HG03432 (cell line): ENCODE measurements around the gene NUP50.

Source experiments
- ATAC-seq: cut with Tn5 transposase; IDR thresholded peaks from one replicate; pipeline ENCODE4 v1.9.1; 2021; ENCODE audit warnings: mild to moderate bottlenecking, moderate library complexity; ENCODE audit not compliant: unreplicated experiment

NUP50 gene

DNA sequence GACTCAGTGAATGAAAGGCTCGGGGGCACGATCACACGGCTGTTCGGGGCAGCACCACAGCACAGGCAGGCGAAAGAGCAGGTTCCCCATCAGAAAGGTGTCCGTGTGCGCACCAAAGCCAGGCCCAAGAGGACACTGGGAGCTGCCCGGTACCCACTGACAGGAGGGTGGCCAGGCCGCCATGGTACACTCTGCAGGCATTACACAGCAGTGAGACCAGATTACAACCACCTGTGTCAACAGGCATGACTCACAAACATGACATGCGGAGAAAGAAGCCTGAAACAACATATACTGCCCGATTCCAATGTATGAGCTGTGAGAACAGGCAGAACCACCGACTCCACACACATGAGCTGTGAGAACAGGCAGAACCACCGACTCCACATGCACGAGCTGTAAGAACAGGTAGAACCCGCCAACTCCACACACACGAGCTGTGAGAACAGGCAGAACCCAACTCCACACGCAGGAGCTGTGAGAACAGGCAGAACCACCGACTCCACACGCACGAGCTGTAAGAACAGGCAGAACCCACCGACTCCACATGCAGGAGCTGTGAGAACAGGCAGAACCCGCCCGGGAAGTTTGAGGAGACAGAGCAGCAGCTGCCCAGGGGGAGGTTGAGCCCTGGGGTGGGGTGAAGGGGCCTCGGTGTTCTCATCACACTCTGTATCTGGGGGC lies 44.4 kb downstream of the NUP50 start:
- no peak for ATAC-seq

DNA sequence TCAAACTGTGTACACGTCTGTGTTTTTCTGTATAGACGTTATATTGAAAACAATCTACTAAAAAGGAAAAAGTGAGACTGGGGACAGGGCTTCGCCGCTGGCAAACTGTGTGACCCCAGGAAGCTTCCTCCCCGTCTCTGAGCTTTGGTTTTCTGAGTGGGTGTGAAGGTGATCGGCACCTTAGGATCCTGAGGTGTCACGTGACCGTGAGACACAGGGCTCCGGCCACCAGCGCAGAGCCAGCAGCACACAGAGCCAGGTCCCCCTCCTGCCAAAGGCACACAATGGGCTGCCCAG lies 44.9 kb downstream of the NUP50 start:
- ATAC-seq, result no peak

DNA sequence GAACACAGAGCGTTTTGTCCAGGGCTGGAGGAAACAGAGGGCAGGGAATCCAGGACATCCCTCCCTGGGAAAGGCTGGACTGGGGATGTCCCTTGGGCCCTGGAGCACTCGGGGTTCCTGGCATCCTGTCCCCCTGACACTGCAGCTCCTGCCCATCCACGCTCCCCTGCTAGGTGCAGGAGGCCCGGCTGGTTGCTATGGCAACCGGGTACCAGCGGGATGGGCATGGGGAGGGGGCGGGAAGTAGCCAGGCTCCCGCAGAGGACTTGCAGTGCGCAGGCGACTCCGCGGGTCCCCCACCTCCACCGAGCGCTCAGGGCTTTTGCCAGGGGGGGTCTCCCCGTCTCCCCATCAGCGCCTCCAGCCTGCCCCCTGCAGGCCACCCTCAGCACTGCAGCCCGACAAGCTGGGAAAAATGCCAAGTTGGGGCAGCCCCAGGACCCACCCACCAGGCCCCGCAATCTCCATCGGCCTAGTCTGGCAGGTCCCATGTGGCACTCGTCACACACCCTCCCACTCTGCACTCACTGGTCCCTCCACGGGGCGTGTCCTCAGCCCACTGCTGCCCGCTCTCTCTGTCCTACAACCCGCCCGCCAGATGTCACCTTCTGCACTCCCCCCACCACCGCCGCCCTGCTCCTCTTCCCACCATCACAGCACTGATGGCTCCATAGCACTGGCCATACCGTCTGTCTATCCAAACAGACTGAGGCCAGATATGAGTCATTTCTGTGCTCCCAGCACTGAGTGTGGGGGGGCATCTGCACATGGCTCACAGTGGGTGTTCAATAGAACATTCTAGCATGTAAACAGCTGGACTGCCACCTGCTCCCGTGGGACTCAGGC lies 45.5 kb downstream of the NUP50 start:
- ATAC-seq, result no peak

DNA sequence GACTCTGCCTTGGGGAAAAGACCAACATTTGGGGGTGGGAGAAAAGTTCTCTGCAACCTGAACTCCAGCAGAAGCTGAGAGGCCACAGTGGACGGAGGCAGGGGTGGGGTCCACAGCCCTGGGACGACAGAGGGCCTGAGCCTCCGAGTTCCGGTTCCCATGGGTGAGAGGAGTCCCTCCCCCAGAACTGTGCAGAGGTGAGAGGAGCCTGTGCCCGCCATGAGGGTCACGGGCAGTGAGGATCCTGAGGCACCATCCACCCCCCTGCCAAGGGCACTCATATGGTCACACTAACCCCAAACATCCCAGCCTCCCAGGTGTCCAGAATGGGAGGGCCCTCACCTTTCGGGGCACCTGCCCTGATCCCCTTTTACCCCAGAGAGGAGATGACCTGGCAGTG lies 46.4 kb downstream of the NUP50 start:
- ATAC-seq, result no peak

DNA sequence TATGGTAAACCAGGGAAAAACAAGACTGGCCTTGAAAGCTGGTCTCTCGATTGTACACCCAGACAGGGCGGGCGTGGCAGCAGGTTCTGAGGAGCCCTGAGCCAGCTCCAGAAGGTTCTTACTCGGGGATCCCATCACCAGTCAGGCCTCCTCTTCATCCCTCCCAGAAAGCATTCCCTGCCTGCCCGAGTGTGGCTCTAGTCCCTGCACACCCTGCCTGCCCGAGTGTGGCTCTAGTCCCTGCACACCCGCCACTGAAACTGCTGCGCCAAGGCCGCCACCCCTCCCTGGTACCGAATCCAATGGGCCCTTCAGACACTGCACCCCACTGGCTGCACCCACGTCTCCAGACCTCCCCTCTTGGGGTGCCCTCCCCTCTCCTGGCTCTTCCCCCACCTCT lies 46.9 kb downstream of the NUP50 start:
- ATAC-seq, result no peak

DNA sequence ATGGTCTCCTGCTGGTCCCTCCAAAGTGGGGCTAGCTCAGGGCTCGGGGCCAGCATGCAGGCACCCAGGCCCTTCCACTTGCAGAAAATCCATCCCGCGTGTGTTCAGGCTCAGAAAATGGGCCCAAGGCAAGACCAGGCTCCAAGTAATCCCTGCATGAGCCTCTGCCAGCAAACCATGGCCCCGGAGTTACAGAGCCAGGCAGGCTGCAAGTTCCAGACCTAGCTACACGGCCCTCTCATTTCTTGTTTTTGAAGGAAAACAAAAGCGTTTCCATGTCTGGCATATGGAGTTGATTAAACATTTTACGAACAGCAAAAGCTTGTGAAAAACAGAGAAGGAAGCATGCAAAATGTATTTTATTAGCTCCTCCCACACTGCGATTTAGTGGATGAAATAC lies 47.3 kb downstream of the NUP50 start:
- no peak for ATAC-seq

DNA sequence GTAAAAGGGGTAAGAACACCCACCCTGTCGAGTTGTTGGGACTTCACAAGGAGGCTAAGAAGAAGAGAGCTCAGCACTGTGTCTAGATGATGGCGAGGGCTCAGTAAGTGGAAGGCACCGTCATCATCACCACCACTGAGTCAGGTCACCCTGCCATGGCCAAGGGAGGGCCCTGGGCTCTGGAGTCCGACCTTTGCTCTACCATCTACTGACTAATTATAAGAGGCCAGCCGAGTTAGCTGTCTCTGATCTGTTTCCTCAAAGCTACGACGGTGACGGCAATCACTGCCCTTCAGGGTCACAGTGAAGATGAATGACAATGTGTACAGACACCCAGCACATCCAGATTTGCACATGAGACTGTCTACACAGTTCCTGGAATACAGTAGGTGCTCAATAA lies 47.7 kb downstream of the NUP50 start:
- ATAC-seq, result no peak

DNA sequence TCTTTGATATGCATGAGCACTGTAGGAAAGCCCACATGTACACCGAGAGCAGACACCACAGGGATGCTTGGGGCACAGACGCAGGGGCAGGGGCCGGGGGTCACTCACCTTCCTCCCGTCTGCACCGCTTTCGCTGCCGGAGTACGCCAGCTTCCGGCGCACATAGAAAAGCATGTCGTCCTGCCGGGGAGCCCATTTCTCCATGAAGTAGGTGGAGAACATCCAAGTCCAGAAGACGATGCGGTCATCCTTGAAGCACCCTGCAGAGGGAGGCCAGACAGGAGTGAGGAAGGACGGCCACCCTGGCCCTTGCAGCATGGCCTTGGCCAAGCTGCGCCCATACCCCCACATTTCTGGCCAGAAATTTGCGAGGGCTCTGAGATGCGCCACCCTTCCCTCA lies 48.1 kb downstream of the NUP50 start:
- ATAC-seq, result no peak

DNA sequence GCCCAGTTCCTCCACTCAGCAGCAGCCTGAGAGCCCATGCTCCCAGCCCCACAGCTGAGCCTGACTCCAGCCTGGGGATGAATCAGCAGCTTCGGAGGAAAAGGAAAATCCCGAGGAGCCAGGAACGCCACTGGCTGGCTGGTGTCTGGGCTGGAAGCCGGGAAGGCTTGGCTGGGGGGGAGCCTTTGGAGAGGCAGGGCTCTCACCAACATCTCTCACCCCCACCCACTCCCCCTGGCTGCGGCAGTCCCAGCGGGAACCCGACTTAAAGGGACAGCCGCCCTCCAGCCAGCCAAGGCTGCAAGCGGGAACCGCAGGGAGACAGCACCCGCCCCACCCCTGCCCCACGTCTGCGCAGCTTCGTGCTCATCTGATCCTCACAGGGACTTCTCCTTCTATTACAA lies 48.6 kb downstream of the NUP50 start:
- ATAC-seq, result no peak

DNA sequence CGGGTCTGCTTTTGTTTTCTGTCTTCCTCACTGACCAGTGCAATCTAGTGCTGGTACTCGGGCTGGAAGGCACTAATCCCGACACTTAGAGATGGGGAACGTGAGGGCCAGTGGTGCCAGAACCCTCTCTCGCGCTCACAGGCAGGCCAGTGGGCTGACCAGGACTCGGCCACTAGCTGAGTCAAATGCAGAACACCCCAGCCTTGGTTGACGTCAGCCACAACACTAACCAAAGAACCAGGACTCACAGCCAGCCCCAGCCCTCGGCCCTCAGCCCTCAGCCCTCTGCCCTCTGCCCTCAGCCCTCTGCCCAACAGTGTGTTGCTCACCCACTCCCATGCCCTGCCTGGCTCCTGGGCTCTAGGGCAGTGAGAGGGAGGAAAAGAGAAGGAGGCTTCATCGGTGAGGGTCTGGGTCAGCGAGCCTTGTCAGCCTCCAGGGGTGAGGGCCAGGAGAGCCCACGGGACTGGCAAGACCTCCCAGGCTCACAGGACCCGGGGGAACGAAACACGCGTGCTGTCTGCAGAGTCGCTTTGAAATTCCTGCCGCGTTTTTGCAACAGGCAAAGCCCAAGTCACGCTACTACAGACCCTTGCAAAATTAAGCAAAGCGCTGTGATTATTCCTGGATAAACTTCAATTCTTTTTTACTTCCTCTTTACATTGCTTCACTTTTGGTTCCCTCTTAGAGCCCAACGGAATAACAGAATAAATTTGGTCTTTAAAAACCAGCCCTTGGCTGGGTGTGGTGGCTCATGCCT lies 49.4 kb downstream of the NUP50 start:
- ATAC-seq, result no peak

DNA sequence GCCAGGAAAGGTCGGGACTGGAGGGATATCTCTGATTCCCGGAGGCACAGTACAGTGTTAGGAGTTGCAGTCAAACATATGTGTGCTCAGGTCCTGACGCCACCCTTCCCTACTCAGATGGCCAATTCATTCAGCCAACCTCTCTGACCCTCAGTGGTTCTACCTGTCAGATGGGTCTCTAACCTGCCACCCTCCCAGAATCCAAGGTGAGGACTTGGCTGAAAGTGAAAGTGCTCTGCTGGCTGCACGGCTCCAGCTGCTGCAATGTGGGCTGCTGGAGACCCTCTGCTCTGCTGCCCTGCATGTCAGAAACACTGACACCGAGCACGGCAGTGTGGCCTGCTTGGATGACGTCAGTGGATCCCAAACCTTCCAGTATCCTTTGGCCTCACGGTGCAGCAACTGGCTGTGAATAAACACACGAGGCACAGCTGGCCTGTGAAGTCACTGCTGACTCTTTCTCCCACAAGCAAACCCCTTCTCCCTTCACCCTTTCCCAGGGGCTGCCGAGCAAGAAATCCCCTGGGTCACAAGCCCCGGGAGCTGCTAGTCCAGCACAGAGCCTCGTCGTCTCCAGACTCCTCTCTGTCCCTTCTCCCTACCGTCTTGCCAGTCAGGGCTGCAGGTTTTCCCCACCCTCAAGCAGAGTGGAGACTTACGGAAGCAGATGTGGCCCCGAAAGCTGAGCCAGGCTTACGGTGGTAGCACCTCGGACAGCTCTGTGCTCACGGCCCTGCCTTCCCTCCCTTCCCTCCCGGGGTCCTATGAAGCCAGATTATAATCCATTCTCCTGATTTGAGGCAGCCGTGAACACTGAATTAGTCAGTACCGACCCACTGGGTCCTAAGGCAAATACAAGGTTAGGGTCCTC lies 52.6 kb downstream of the NUP50 start:
- no peak for ATAC-seq

DNA sequence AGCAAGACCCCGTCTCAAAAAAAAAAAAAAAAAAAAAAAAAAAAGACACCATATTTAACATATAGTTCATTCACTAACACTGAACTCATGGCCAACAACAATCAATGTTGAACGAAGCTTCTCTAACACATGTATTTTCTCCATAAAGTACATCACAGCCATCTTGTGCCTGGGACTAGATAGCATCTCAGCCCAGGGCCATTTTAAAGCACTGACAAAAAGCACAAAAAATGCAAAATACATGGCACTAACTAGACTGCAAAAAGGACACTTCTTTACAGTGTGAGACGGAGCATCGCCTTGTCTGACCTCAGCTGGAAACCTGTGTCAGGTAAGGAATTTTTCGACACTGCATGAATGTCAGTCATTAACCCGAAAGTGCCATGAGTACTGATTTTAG lies 53.6 kb downstream of the NUP50 start:
- ATAC-seq, result no peak

DNA sequence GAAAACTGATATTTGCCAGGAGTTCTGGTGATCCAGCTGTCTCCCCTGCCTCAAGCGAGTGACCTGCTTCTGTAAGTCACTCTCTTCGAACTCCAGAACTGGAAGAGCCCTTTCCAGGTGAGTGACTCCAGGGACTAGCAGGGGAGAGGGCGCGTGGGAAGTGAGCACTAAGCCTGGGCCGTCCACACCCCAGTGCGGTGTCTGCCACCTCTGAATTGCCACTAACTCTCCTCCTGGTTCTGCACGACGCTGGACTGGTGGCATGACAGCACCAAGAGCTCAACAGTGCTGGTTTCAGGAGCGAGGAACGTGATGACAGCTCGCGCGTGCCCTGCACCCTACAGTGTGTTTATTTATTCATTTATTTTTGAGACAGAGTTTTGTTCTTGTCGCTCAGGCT lies 54.1 kb downstream of the NUP50 start:
- no peak for ATAC-seq

DNA sequence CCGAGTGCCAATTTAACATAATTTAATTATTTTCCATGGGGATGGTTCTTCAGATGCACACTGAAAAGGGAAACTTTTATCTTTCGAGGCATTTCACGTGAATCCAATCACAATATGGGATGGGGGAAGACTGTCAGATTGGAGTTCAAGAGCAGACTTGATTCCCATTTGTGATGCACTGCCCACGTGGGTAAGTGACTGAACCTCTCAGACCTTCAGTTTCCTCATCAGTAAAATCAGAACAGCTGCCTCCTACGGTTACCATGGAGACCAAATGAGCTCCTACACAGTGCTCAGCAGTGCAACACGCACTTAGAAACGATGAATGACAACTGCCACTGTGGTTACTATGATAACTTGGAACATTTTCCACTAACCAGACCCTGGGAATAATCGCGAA lies 55.3 kb downstream of the NUP50 start:
- ATAC-seq, result no peak

DNA sequence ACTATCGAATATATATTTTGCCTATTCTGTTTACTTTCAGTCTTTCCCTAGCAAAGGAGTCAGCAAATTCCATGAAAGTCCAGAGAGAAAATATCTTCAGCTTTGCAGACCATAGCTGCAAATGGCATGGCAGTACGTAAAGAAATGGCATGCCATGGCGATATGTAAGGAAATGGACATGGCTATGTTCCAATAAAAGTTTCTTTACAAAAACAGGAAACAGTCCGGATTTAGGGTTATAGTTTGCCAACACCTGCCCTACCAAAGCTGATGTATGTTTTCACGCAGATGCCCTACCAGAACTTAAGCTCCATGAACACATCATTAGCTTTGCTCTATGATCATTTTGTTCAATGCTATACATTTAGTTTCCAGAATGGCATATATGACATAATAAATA lies 57.5 kb downstream of the NUP50 start:
- ATAC-seq, result no peak

DNA sequence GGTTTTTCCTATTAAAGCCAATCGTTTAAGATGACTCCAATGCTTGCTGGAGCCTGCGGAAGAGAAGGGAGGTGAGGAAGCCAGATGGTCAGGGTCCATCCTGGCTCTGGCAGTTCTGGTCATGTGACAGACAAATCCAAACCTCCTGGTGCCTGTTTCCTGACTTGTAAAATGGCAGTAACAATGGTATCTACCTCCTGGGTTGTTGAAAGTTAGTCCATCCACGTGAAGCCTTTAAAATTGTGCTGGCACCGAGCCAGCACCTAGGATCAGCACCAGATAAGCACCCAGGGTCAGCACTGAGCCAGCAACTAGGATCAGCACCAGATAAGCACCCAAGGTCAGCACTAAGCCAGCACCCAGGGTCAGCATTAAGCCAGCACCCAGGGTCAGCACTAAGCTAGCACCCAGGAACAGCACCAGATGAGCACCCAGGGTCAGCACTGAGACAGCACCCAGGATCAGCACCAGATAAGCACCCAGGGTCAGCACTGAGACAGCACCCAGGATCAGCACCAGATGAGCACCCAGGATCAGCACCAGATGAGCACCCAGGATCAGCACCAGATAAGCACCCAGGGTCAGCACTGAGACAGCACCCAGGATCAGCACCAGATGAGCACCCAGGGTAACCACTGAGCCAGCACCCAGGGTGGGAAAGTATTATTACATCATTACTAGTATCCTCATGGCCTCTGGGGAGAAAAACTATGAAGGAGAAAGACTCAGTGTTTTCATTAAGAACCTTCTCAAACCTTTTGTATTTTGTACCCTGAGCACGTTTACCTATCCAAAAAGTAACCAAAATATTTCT lies 59.8 kb downstream of the NUP50 start:
- ATAC-seq, result no peak

DNA sequence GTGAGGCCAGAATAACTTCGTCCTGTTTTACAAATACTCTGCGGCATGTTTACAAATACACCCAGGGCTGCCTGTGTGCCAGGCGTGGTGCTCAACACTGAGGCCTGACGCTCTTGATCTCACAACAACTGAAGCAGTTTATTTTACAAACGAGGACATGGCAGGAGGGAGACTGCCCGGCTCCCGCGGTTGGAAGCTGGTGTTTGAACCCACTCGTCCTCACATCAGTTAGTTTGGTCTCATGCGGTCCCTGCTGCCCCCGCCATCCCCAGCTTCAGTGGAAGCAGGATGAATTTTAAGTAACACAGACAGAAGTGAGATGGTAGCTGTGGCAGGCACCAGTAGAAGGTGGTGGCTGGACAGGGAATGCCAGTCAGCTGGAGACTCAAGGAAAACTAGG lies 60.6 kb downstream of the NUP50 start:
- ATAC-seq, result no peak

DNA sequence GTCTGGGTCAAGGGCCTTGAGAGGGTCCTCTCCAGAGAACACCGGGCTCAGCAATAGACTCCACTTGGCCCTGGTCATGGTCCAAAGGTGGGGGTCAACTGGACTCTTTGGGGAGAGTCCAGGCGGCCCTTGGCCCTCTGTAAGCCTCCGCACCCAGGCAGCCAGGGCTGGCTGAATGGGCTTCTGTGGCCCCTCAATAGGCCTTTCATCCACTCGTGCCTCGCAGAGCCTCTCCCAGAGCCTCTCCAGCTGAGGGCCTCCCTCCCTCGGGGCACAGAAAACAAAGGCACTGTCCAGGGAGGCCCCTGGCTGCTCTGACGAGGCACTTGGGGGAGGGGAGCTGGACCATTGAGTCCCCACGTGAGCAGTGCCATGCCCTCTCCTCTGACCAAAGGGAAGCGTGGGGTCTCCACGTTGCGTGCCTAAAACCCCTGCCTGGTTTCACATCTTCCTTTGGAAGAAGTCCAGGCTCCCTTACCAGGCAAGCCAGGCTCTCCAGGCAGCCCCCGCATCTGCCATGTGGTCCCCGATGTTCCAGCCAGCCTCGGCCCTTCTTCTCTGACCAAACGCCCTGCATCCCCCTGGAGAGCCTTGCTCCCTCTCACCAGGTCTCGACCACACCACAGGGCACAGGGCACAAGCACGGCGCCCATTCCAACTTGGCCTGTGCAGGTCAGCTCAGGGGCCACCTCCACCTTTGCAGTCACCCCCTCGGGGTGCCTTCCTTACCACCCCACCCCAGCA lies 61.4 kb downstream of the NUP50 start:
- no peak for ATAC-seq

DNA sequence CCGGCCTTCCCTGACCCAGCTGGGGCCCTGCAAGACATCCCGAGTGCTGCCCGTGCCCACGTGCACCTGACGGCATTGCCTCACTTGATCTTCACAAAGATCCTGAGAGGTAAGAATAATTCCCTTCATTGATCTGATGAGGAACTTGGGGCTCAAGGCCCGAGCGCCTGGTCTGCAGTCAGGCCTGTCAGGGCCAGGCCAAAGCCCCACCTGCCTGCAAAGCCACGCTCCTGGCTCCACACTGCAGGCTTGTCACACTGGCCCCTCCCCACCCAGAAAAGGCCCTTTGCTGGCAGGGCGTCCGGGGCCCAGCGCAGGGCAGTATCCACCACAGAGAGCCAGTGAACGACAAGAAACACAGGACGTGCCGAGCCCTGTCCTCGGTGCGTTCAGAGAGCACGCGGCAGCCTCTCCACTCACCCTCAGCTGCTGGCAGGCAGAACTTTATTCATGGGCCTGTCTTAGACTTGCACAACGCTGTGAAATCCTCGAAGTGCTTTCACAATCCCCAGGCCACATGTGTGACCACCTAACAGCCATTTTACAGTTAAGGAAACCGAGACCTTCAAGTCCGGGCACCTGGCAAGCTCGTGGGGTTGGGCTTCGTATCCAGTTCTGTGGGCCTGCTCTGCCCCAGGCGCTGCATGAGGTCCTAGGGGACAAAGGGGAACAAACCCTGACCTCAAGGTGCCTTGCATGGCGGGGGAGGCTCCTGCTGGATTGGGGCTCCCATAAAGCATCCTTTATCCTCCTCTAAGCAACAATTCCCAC lies 62.2 kb downstream of the NUP50 start:
- no peak for ATAC-seq
